Mesendoderm (in vitro differentiated cells): Measurements from ENCODE around the gene GALNT4.

Experiments used
- DNase-seq: peaks from one replicate; pipeline ENCODE4 v3.0.0; 2013
- H2AK5ac ChIP-seq: 2 replicates; pipeline ENCODE4 v1.6.1; 2013; ENCODE audit warnings: low read length, inconsistent platforms
- H2BK120ac ChIP-seq: 2 replicates; pipeline ENCODE4 v1.6.1; 2013; ENCODE audit warnings: low read depth, mild to moderate bottlenecking, low read length, moderate library complexity, mixed read lengths
- H2BK15ac ChIP-seq: replicated peaks from 2 replicates; pipeline ENCODE4 v1.6.1; 2013; ENCODE audit warnings: low read depth, mild to moderate bottlenecking, moderate library complexity
- H2BK5ac ChIP-seq: 2 replicates; pipeline ENCODE4 v1.6.1; 2013; ENCODE audit warnings: low read length, inconsistent platforms
- H3K18ac ChIP-seq: 2 replicates; pipeline ENCODE4 v1.6.1; 2013; ENCODE audit warnings: mild to moderate bottlenecking, low read length, mixed read lengths
- H3K23ac ChIP-seq: one replicate; pipeline ENCODE4 v1.6.1; 2013; ENCODE audit warnings: low read length
- H3K27ac ChIP-seq: 2 replicates; pipeline ENCODE4 v1.5.1; 2013; ENCODE audit warnings: low read depth, mild to moderate bottlenecking, inconsistent platforms, low read length, moderate library complexity
- H3K27me3 ChIP-seq: 2 replicates; pipeline ENCODE4 v1.6.1; 2013; ENCODE audit warnings: low read length, control low read depth, mild to moderate bottlenecking, inconsistent platforms; ENCODE audit not compliant: insufficient read depth, poor library complexity
- H3K36me3 ChIP-seq: 2 replicates; pipeline ENCODE4 v1.6.1; 2013; ENCODE audit warnings: low read length, inconsistent platforms; ENCODE audit not compliant: control insufficient read depth, insufficient read depth
- H3K4ac ChIP-seq: one replicate; pipeline ENCODE4 v1.6.1; 2013; ENCODE audit warnings: low read depth, mild to moderate bottlenecking, low read length, moderate library complexity
- H3K4me1 ChIP-seq: 2 replicates; pipeline ENCODE4 v1.6.1; 2013; ENCODE audit warnings: low read depth, low read length, inconsistent platforms; ENCODE audit not compliant: control insufficient read depth
- H3K4me2 ChIP-seq: 2 replicates; pipeline ENCODE4 v1.6.1; 2013; ENCODE audit warnings: low read length
- H3K4me3 ChIP-seq: 2 replicates; pipeline ENCODE4 v1.5.1; 2013; ENCODE audit warnings: mild to moderate bottlenecking, low read length
- H3K56ac ChIP-seq: one replicate; pipeline ENCODE4 v1.6.1; 2013; ENCODE audit warnings: low read length
- H3K79me1 ChIP-seq: 2 replicates; pipeline ENCODE4 v1.6.1; 2013; ENCODE audit warnings: low read length, inconsistent platforms
- H3K79me2 ChIP-seq: 2 replicates; pipeline ENCODE4 v1.6.1; 2013; ENCODE audit warnings: mild to moderate bottlenecking, low read length; ENCODE audit not compliant: control insufficient read depth, insufficient read depth
- H3K9ac ChIP-seq: 2 replicates; pipeline ENCODE4 v1.6.1; 2013; ENCODE audit warnings: low read length, inconsistent platforms
- H4K5ac ChIP-seq: one replicate; pipeline ENCODE4 v1.6.1; 2013; ENCODE audit warnings: low read length
- H4K8ac ChIP-seq: one replicate; pipeline ENCODE4 v1.6.1; 2013; ENCODE audit warnings: low read depth, mild to moderate bottlenecking, control low read depth, low read length, moderate library complexity
- WGBS: extraction: QIAGEN DNeasy Blood & Tissue Kit; methylation state at CpG from one replicate; pipeline ENCODE4 v1.1.7; 2013; ENCODE audit warnings: low lambda C conversion rate, missing lambda C conversion rate; ENCODE audit not compliant: insufficient coverage; ENCODE audit errors: extremely low coverage; 5-methylcytosine and 5-hydroxymethylcytosine counted together

Gene GALNT4

DNA sequence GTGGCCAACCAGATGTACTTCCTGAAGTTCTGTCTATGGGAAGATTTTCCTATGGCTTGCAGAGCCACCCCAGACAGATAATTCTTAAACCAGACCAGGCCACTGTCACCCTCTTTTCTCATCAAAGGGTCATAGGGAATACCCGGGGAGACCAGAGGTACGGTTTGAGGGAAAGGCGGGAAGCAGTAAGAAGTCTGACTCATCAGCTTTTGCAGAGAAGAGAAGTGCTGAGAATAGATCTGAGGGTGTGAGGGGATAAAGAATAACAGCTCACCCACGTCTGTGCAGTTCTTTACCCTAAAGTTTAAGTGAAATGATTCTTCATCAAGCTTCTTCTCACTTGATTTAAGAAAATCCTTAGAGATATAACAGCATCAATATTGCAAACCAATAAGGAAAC is 22.5 kb upstream of the GALNT4 start:
- Histone ChIP-seq H3K23ac (no peak overlapping the region), H3K27ac (no peak overlapping the region), H4K8ac (no peak overlapping the region), H3K4me2 (no peak overlapping the region), H3K9ac (no peak overlapping the region), H2BK15ac (no peak overlapping the region), H2BK120ac (no peak overlapping the region), H3K27me3 (no peaks in the 10 kb centered on the region), H3K79me2 (no peaks in the 10 kb centered on the region), H3K36me3 (no peaks in the 10 kb centered on the region), H3K4me1 (no peaks in the 10 kb centered on the region), H2AK5ac (no peak overlapping the region), H3K79me1 (no peaks in the 10 kb centered on the region), H3K56ac (no peak overlapping the region), H3K4me3 (no peak overlapping the region), H4K5ac (no peak overlapping the region), H2BK5ac (no peak overlapping the region), H3K4ac (no peak overlapping the region), H3K18ac (no peak overlapping the region)
- DNase-seq = no peak
- WGBS = no CpG with 5 or more reads among the region's 4 CpGs

- Histone ChIP-seq H2AK5ac (no peak overlapping the region), H3K27ac (no peak overlapping the region), H4K5ac (no peak overlapping the region), H3K56ac (no peak overlapping the region), H2BK5ac (no peak overlapping the region), H3K4ac (no peak overlapping the region), H3K4me1 (no peaks in the 10 kb centered on the region), H2BK120ac (no peak overlapping the region), H3K36me3 (no peaks in the 10 kb centered on the region), H3K9ac (no peak overlapping the region), H3K18ac (no peak overlapping the region), H3K79me2 (no peaks in the 10 kb centered on the region), H3K23ac (no peak overlapping the region), H3K4me3 (no peak overlapping the region), H3K79me1 (no peaks in the 10 kb centered on the region), H3K27me3 (no peaks in the 10 kb centered on the region), H3K4me2 (no peak overlapping the region), H4K8ac (no peak overlapping the region), H2BK15ac (no peak overlapping the region)
- WGBS = no CpG with 5 or more reads among the region's 4 CpGs
- DNase-seq = no peak
Observed at GRCh38 chr12:89546151-89546550, 21.6 kb upstream of the GALNT4 start.

- no peaks in the 10 kb centered on the region for H3K27me3 ChIP-seq
- no peak overlapping the region for H4K5ac ChIP-seq
- H2BK15ac ChIP-seq = no peak overlapping the region
- no peaks in the 10 kb centered on the region for H3K79me2 ChIP-seq
- no peak overlapping the region for H3K4ac ChIP-seq
- H3K4me3 ChIP-seq = no peak overlapping the region
- WGBS = no CpG with 5 or more reads among the region's 6 CpGs
- no peak overlapping the region for H2AK5ac ChIP-seq
- no peak overlapping the region for H3K56ac ChIP-seq
- no peak overlapping the region for H4K8ac ChIP-seq
- H3K27ac ChIP-seq = no peak overlapping the region
- no peak overlapping the region for H3K18ac ChIP-seq
- H3K9ac ChIP-seq = no peak overlapping the region
- H2BK120ac ChIP-seq = no peak overlapping the region
- H3K23ac ChIP-seq = no peak overlapping the region
- peaks cover 3% of the 10 kb centered on the region for H3K4me1 ChIP-seq
- H3K36me3 ChIP-seq = no peaks in the 10 kb centered on the region
- H2BK5ac ChIP-seq = no peak overlapping the region
- no peaks in the 10 kb centered on the region for H3K79me1 ChIP-seq
- peak; percentile 55 for DNase-seq
- H3K4me2 ChIP-seq = no peak overlapping the region
Observed at GRCh38 chr12:89544681-89545184, 20.1 kb upstream of the GALNT4 start.

DNA sequence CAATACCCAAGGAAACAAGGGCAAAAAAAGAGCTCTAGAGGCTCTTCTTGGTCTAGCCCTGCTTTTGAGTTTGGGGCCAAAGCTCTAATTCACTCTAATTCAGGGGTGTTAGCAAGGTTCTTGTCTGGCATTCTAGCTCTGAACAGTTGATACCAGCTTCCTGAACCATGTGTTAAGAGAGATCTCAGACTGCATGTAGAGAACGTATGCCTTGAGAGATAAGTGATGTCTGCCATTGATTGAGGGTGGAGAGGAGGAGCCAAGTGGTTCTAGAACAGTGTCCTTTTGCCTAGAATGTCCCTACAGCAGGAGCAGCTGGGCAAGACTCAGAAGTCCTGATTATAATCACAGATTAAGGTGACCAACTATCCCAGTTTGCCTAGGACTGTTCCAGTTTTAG is 19.4 kb upstream of the GALNT4 start:
- Histone ChIP-seq H3K36me3 (no peaks in the 10 kb centered on the region), H3K9ac (no peak overlapping the region), H3K23ac (no peak overlapping the region), H3K4me3 (no peak overlapping the region), H2BK120ac (no peak overlapping the region), H3K56ac (no peak overlapping the region), H2BK5ac (no peak overlapping the region), H3K4ac (no peak overlapping the region), H3K4me1 (peaks cover 3% of the 10 kb centered on the region), H3K27ac (no peak overlapping the region), H2AK5ac (no peak overlapping the region), H3K18ac (no peak overlapping the region), H4K8ac (no peak overlapping the region), H3K27me3 (no peaks in the 10 kb centered on the region), H2BK15ac (no peak overlapping the region), H3K4me2 (no peak overlapping the region), H3K79me2 (no peaks in the 10 kb centered on the region), H4K5ac (no peak overlapping the region), H3K79me1 (no peaks in the 10 kb centered on the region)
- no CpG with 5 or more reads among the region's 1 CpG for WGBS
- DNase-seq = no peak

DNA sequence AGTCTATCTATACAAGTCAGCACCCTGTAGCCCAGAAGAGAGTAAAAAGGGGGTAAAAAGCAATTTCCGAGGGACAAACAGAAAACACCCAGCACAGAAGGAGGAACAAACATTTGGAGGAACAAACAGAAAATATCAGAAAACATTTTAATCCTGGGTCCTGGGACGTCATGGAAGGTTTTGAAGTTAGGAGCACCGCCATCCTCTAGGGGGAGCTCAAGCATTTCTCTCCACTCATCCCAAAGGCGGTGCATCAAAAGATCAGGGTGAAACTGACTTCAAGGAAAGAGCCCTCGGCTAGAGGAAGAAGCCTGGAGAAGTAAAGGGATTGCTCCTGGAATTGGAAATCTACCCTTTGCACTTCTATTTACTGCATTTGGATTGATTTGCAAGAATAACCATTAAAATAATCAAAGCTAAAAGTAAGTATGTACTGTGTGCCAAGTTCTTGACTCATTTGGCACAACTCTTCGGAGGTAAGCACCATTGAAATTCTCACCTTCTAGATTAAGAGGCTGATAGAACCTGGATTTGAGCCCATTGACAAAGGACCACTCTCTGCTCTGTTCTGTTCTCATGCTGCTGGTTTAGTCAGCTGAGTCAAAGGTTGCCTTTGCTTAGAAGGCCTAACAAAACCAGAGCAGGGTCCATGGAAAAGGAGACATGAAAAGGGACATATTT is 18.5 kb upstream of the GALNT4 start:
- Histone ChIP-seq H3K79me1 (no peaks in the 10 kb centered on the region), H3K4me2 (no peak overlapping the region), H2BK120ac (no peak overlapping the region), H3K27me3 (no peaks in the 10 kb centered on the region), H3K27ac (no peak overlapping the region), H3K9ac (no peak overlapping the region), H2BK5ac (no peak overlapping the region), H3K79me2 (no peaks in the 10 kb centered on the region), H4K8ac (no peak overlapping the region), H2BK15ac (no peak overlapping the region), H3K18ac (no peak overlapping the region), H4K5ac (no peak overlapping the region), H3K4me1 (peaks cover 3% of the 10 kb centered on the region), H3K56ac (peak overlapping the region; percentile 25), H3K4ac (no peak overlapping the region), H3K23ac (no peak overlapping the region), H3K36me3 (no peaks in the 10 kb centered on the region), H3K4me3 (no peak overlapping the region), H2AK5ac (no peak overlapping the region)
- WGBS = no CpG with 5 or more reads among the region's 6 CpGs
- DNase-seq = peak; percentile 94

DNA sequence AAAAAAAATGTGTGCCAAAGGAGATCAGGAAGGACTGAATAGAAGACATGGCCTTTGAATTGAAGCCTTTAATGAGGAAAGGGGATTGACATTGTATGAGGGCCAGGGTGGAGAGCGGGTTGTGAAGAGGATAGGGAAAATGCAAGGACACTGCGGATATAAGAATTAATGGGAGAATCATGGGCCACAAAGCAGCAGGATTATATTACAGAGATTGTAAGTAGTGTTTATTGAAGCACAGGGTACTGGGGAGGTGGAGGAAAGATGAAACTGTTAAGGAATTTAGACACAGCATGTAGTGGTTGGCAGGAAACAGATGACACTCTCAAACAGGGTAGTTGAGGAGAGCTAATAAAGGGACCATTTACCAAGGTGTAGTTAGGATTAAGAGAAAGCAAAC is 17.6 kb upstream of the GALNT4 start:
- Histone ChIP-seq H3K23ac (no peak overlapping the region), H3K4me3 (no peak overlapping the region), H3K27me3 (no peaks in the 10 kb centered on the region), H3K36me3 (no peaks in the 10 kb centered on the region), H3K27ac (no peak overlapping the region), H3K18ac (no peak overlapping the region), H2BK5ac (no peak overlapping the region), H4K8ac (no peak overlapping the region), H3K79me1 (no peaks in the 10 kb centered on the region), H2BK15ac (no peak overlapping the region), H3K4me1 (peaks cover 3% of the 10 kb centered on the region), H3K79me2 (no peaks in the 10 kb centered on the region), H3K56ac (no peak overlapping the region), H4K5ac (no peak overlapping the region), H3K9ac (no peak overlapping the region), H3K4me2 (no peak overlapping the region), H3K4ac (no peak overlapping the region), H2BK120ac (no peak overlapping the region), H2AK5ac (no peak overlapping the region)
- DNase-seq = no peak
- no CpG with 5 or more reads among the region's 2 CpGs for WGBS
